Measurements from ENCODE around the gene PRKRIP1.
"Not testable (repeated sequence)": the region's sequence is repeated elsewhere in the genome, so short reads cannot be mapped to it uniquely, and the experiment has no call there.

Gene PRKRIP1

GRCh38 chr7:102472126-102473041 lies 76.2 kb downstream of the PRKRIP1 start:
- DNase-seq (ENCODE audit: low read depth, low spot score): no peak
- TF ChIP-seq, protein P1, sequence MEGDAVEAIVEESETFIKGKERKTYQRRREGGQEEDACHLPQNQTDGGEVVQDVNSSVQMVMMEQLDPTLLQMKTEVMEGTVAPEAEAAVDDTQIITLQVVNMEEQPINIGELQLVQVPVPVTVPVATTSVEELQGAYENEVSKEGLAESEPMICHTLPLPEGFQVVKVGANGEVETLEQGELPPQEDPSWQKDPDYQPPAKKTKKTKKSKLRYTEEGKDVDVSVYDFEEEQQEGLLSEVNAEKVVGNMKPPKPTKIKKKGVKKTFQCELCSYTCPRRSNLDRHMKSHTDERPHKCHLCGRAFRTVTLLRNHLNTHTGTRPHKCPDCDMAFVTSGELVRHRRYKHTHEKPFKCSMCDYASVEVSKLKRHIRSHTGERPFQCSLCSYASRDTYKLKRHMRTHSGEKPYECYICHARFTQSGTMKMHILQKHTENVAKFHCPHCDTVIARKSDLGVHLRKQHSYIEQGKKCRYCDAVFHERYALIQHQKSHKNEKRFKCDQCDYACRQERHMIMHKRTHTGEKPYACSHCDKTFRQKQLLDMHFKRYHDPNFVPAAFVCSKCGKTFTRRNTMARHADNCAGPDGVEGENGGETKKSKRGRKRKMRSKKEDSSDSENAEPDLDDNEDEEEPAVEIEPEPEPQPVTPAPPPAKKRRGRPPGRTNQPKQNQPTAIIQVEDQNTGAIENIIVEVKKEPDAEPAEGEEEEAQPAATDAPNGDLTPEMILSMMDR (IDR thresholded peaks at IDR 0.05; ENCODE audit: low read depth, low read length): no peak
- in situ Hi-C loops (cut with HindIII; ENCODE audit: low sequenced_read_pairs): no loop called here
- no peak overlapping the region for H3K4me3 ChIP-seq (ENCODE audit: low read depth, low read length)

DNA sequence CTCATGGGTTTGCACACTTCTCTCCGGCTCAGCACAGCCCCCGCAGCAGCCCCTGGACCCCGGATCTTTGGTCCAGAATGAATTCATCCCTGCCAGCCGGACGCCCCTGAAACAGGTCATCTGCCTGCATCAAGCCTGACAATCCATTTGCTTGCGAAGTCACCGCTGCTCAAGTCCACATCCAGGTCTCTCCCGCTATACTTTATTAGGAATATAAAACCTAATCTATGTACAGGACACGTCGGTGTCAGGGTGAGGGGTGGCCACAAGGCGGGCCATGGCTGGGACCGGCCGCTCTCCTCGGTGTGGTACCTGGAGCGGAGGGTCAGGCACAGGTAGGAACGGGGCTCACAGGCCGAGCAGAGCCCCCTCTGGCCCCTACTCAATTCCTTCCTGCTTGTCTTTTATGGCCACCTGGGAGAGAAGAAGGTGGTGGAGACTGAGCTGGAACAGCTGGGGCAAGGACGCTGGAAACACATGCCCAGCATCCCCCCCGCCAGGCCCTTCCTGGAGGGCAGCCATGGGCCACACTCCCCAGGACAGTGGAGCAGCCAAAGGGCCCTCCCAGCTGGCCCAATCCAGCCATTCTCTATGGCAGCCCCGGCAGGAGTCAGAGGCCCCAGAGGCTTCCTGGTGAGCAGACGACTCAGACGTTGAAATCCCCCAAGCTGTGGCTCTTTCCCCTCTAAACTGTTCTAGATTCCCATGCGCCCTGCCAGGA lies 77.3 kb downstream of the PRKRIP1 start:
- in situ Hi-C loops (cut with HindIII; ENCODE audit: low sequenced_read_pairs): no loop called here
- no peak for DNase-seq (ENCODE audit: low read depth, low spot score)
- H3K4me3 ChIP-seq (ENCODE audit: low read depth, low read length): no peak overlapping the region
- TF ChIP-seq, protein P1 (IDR thresholded peaks at IDR 0.05; ENCODE audit: low read depth, low read length): no peak

GRCh38 chr7:102474116-102474515 lies 78.0 kb downstream of the PRKRIP1 start:
- H3K4me3 ChIP-seq (ENCODE audit: low read depth, low read length); in situ Hi-C loops (cut with HindIII; ENCODE audit: low sequenced_read_pairs); DNase-seq (ENCODE audit: low read depth, low spot score): not testable (repeated sequence)

DNA sequence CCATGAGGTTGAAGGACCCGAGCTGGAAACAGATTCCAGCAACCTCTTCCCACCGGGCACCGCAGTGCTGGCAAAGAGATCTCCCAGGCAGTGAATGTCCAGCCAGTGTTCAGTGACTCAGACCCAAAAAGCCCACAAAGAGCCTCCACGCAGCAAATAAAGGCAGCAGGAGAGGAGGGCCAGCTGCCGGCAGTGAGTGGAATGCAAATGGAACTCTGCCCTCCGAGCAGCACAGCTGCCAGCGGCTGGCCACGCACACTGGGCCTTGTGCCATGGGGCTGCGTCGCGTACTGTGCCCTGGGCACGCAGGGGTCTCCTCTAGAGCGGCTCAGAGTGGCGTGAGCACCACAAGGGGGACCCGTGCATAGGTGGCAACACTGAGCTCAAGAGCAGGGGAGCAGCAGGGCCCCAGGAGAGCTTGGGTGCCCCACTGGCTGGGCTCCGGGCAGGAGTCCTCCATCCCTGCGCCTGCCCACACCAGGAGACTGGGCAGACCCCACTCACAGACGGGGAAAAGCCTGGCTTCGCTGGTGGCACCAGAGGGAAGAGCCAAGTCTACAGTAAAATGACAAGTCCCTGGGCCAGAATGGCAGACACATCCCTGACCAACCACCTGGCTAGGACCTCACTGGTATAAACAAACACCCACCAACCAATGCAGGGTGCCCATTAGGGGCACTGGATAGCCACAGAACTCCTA lies 78.7 kb downstream of the PRKRIP1 start:
- H3K4me3 ChIP-seq (ENCODE audit: low read depth, low read length); in situ Hi-C loops (cut with HindIII; ENCODE audit: low sequenced_read_pairs): not testable (repeated sequence)
- peak; percentile 36 for DNase-seq (ENCODE audit: low read depth, low spot score)

Measured in astrocyte of the spinal cord (primary cell).